ENCODE measurements around the gene KPNA1.

The KPNA1 gene

DNA sequence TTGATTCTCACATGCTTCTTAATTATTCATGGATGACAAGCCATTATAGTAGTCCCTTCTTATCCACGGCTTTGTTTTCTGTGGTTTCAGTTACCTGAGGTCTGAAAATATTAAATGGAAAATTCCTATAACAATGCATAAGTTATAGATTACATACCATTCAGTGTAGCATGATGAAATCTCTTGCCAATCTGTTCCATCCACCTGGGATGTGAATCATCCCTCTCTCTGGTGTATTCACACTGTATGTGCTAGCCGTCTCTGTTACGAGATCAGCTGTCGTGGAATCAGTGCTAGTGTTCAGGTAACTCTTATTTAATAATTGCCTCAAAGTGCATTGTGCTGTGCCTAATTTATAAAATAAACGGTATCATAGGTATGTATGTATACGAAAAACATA, 104.1 kb downstream of the KPNA1 start:
- no peak for DNase-seq

DNA sequence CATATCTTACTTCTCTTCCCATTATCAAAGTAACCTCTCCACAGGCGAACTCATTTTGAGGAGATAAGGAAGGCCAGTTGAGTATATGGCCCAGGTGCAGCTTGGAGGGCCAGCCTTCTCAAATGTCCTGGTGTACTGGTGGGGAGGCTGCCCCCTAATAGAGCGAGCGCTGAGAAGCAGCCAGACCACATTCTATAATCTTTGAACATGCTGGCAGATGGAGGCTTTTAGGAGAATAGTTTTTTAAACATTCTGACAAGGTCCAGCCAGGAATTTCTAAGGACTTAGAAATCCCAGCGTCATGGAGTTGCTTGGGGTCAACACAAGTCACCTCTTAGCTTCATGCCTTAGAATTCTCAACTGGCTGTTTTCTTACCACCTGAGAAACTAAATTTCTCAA, 104.6 kb downstream of the KPNA1 start:
- DNase-seq = no peak

DNA sequence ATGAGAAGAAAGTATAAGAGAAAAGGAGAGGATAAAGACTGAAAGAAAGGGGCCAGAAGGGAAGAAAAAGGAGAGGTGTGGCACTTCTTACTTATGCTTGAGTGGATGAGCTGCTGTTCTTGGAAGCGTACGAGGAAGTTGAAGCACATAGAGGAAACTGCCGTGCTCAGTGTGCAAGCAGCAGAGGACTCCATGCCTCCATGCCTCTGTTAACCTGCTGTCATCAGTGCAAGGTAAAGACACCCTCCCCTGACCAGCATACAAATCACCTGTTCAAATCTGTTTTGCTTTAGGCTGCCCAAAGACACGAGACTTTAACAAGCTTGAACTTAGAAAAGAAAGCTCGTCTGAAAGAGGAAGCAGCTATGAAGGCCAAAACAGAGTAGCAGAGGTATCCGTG, 105.3 kb downstream of the KPNA1 start:
- no peak for DNase-seq

DNA sequence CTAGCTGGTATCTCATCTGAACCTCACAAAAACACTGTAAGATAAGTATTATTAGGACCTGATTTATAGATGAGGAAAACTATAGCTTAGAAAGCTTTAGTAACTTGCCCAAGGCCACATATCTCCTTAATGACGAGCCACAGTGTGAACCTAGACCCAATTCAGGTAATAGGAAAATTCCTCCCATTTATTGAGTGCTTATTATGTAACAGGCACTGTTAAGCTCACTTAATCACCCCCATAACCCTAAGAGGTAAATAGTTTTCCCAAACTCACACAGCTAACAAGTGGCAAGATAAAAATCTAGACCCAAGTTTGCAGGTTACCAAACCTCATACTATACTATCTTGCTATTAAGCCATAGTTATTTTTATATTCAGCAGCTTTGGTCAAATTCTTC, 106.8 kb downstream of the KPNA1 start:
- DNase-seq = no peak

DNA sequence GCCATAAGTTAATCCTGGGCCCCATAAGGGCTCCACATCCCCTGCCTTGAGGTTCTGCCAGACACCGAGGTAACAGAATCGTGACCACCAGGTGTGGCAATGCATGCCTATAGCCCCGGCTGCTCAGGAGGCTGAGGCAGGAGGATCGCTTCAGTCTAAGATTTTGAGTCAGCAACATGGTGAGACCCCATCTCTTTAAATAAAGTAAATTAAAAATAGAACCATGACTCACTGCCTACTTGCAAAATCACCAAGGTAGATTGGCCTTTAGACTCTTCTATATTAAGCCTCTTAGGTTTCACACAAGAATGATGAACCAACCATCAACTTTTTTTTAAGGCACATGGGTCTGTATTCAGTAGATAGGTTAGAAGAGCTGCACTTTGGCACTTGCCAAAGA, 108.5 kb downstream of the KPNA1 start:
- no peak for DNase-seq

DNA sequence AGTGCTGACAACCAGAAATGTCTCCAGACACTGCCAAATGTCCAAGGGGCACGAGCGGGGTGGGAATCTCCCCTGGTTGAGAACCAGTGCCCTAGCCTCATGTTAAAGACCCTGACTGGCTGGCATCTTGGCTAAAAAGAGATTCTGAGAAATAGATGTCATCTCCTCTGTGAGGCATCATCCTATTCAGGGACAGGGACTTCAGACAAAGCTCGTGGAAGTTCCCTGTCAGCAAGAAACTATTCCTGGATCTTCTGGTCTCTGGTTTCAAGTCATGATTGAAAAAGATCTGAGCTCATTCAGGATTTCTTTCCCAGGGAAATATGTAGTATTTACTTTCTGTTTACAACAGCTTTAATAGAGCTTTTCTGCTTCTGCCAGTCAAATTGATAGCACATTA, 109.7 kb downstream of the KPNA1 start:
- no peak for DNase-seq

DNA sequence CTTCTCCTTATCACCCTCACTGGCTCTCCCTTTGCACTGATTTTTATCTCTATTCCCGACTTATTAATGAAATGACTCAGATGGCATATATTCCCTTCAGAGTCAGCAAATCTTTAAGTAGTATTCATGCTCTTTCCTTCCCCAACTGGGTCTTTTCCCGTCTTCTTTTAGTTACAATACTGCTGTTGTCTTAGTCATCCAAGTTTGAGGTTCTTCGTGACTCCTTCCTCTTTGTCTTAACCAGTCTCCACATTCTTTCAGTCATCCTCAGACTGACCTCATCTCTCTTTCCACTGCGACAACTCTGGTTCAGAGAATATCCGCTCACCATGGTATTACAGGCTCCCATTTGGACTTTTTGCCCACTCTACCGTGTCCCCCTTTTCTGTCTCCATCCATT, 111.2 kb downstream of the KPNA1 start:
- DNase-seq = no peak

DNA sequence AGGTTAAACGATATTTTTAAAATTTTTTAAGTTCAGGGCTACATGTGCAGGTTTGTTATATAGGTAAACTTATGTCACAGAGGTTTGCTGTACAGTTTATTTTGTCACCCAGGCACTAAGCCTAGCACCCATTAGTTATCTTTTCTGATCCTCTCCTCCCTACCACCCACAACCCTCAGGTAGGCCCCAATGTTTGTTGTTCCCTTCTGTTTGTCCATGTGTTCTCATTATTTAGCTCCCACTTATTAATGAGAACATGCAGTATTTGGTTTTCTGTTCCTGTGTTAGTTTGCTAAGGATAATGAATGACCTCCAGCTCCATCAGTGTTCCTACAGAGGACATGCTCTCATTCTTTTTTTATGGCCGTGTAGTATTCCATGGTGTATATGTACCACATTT, 115.8 kb downstream of the KPNA1 start:
- no peak for DNase-seq

DNA sequence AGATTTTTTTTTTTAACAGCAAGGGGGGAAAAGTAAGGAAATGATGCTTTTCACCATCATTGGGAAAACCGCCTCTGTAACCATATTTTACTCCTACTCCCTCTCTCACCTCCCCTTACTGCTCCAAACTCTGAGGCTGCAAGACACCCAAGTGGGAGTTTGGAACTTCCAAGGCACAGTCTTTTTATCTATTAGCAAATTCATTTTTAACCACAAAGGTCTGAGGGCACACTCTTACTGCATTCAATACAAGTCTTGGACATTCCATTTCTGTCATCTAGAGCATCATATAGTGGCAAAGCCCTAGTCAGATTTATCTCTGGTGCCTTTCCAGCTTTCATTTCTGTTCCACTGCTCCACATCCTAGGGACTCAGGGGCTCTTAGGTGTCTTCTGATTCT, 117.5 kb downstream of the KPNA1 start:
- no peak for DNase-seq

DNA sequence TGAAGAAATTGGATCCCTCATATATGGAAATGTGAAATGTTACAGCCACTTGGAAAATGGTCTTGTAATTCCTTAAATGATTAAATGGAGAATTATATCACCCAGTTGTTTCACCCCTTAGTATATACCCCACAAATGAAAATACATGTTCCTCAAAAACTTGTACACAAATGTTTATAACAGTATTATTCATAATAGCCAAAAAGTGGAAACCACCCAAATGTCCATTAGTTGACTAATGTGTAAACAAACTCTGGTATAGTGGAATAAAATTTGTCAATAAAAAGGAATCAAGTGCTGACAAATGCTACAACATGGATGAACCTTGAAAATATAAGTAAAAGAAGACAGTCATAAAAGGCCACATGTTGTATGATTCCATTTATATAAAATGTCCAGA, 118.2 kb downstream of the KPNA1 start:
- DNase-seq = no peak

DNA sequence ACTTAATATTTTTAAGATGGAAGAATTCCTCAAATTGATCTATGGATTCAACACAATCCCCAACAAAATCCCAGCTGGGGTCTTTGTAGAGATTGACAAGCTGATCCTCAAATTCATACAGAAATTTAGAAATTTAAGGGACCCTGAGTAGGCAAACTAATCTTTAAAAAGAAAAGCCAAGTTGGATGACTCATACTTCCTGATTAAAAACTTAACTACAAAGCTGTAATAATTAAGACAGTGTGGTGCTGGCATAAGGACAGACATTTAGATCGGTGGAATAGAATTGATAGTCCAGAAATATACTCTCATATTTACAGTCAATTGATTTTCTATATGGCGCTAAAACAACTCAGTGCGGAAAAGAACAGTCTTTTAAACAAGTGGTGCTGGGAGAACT, 119.2 kb downstream of the KPNA1 start:
- DNase-seq = no peak

DNA sequence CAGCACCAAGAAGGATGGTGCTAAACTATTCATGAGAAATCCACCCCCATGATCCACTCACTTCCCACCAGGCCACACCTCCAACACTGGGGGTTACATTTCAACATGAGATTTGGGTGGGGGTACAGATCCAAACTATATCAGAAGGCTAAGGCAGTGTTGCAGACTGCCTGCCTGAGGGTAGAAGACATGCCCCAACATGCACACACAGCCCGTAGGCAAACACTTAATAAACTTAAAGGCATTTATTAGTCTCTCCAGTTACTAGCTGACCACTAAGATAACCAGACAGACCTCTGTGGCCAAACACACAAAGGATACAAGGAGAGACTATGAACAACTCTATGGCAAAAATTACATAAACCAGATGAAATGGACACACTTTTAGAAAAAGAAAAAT, 120.6 kb downstream of the KPNA1 start:
- DNase-seq = no peak

DNA sequence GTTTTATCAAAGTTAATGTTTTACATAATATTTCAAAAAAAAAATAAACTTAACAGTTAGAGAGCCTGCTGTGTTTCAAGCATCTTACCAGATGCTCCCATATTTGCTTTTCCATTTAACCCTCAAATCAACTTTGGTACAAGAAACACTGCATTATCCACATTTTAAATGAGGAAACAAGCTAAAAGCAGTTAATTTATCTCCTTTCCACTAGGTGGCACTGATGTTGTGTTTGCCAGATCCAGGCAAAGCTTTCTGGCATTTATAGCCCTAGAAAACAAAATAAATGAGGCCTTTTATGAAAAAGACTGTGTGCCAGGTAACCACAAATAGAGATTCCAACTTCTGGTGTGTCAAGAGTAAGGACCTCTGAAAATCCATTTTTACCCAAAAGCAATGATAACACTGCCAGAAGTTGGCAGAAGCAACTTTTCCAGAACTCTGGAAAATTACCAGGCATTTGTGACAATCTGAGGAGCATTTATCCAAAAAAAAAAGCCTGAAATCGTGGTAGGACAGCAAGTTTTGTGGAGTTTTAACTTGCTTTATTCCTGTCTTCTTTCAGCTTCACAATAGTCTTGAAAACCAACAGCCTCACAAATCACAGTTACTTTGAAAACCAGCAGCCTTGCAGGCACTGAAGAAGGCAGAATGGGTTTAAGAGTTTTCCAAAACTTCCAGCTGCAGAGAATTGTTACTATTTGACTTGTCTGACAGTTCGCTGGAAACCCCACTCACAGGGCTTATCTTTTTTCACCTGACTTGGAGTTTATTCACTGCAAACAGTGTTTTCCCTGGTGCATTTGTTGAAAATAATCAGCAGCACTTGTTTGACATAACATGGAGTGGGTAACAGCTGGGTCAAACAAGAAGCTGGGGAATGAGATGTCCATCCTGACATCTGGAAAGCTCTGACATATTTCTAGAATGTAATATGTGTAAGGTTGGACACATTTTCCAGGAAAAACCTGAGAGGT, 121.6 kb downstream of the KPNA1 start:
- DNase-seq = peak; percentile 62

DNA sequence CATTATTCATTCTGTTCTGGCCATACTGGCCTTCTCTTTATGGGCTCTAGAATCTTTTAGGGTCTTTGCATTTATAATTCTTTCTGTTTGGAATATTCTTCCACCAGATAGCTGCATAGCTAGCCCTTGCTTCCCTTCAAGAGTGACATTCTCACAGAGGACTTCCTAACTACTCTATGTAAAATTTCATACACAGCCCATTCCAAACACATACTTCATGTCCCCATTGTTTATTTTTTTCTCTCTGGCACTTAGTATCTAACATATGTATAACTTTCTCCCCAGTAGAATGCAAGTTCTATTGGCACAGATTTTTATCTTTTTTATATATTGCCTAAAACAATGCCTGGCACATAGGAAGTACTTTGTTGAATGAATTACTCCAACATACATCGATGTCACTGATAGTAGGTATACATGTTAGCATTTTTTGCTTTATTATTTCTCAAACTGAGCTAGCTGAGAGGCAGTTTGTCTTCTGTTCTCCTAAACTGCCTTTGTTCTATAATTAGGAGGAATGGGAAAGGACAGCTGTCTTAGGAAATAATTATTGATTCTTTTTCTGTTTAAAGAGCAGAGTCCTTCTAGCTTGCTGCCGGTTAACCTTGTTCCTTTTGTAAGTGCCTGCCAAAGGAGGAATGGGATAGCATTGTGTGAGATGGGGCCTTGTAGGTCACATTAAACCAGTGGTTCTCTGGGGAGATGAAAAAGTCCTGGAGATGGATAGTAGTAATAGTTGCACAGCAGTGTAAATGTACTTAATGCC, 122.9 kb downstream of the KPNA1 start:
- no peak for DNase-seq

DNA sequence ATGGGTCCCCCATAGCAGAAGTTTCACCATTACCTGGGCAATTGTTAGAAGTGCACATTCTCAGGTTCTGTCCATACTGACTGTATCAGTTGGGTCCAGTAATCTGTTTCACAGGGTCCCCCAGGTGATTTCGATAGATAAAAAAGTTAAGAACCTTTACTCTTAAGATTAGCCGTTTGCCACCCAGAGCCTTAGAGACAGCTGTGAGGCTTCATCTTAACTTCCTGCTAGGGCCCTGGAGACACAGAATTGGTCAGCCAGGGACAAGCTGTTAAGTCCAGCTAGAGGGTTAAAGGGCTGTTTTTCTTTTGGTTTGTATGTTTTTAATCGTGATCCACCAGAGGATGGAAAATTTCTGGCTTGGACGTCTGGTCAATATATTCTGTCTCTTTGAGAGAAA, 124.1 kb downstream of the KPNA1 start:
- DNase-seq = no peak

DNA sequence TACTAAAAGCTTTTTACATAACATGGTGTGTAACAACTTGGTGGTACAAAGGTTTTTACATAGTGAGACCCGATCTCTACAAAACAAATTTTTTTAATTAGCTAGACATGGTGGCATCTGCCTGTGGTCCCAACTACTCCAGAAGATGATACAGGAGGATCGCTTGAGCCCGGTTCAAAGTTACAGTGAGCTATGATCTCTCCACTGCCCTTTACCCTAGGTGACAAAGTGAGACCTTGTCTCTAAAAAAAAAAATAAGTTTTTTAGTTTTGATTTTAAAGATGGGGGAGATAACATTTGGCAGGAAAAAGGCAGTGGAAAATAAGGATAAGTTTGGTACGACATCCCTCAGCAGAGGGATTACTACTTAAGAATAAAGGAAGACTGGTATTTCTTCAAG, 124.8 kb downstream of the KPNA1 start:
- no peak for DNase-seq

DNA sequence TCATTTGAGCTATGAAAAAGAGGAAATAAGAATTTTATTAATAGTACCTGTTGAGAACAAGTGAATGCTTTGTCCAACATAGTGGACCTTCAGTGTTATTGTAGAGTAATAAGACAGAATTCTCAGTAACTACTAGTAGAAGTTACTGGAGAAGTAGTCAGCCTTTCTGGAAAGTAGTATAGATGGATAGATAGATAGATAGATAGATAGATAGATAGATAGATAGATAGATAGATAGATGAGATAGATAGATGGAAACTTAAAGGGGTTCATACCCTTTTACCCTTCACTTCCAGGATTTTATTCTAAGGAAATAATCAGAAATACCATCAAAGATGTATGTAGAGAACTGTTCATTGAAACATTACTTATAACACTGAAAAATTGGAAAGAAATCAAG, 125.5 kb downstream of the KPNA1 start:
- no peak for DNase-seq

DNA sequence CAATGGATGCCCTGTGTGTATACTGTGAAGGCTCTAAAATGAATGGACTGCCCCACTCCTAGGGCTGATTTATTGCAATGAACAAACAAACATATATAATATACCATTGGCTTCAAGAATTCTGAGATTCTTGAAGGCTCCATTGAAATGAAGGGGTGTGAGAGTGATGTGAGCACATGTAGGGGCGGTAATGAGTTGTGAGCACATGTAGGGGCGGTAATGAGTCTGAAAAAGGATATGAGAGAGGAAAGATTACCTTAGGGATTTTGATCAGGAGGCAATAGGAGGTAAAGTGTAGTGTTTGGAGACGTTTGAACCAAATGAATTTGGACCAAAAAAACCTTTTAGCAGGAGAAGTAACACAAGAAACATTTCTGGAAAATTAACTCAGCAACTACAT, 127.0 kb downstream of the KPNA1 start:
- no peak for DNase-seq

DNA sequence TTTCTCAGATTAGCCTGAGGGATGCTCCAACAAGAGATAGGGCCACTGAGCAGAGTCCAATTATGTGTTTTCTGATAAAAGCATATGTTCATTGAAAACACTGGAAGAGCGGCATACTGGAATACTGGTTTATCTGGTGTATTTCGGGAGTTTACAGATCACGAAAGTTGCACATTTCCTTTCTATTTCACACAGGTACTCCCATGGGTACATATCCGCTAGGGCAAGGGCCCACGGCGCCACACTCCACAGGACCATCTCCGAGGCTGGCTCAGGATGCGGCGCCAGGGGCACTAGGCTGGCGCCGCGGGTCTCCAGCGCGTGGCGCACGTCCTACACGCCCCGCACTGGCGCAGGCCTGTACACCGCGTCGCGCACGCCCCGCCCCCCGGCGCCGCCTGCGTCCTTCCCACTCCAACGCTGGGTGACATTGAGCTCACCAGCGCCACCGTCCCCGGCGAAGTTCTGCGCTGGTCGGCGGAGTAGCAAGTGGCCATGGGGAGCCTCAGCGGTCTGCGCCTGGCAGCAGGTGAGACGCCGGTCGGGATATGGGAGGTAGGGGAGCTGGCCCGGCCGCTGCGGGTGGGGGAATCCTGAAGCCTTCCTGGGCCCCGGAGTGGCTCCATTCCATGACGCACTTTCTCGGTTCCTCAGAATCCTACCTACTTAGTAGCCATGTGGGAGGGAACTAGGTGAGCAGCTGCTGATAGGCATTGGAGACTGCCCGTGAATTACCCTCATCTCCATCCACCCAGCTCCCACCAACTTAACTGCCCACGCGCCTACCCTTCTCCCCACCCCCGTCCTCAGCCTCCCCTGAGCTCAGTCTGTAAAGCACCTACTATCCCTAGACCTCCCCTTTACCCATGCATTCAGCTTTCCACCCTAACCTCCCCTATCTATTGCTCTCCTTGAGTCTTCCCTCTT, 130.7 kb downstream of the KPNA1 start, which contains the start of gene FAM162A:
TSS of gene FAM162A (plus strand) at position 412 of the 927 bp plus-strand sequence. CDS start at position 496, 84 bp downstream.
- DNase-seq = peak; percentile 97

DNA sequence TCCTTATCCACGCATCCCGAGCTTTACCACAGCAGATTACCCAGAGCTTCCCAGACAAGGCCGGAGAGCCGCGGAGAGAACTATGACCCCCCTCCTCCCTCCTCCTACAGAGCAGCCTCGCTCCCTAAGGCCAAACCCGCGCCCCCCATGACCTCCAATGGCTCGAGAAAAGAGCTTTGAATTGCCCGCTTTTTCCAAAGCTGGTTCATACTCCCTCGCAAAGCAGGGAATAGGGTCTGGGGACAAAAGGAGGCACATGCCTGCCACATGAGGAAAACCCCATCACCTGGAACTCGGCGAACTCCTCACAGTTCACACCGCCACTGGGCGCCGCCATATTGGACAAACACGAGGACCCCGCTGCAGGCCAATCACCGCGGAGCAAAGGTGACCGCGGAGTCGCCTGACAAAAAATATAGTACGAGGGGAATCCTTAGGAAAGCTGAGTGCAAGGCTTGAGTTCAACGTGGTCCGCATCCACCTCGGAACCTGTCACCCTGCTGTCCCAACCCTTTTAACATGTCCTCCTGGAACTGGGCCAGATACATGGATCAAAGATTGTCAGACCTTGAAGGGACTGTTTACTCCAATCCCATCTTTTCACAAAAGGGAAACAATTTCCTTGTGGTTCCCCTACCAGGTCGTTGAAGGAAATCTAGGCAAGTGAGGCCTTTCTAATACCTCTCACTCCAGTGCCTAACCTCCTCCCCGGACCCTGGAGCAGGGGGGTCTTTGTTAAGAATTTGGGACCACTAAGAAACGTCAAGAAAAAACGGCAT, 131.7 kb downstream of the KPNA1 start, which contains the start of gene MIX23:
TSS of gene MIX23 (minus strand) at position 344 of the 779 bp plus-strand sequence. CDS start at position 337, 7 bp downstream.
- peak; percentile 92 for DNase-seq

DNA sequence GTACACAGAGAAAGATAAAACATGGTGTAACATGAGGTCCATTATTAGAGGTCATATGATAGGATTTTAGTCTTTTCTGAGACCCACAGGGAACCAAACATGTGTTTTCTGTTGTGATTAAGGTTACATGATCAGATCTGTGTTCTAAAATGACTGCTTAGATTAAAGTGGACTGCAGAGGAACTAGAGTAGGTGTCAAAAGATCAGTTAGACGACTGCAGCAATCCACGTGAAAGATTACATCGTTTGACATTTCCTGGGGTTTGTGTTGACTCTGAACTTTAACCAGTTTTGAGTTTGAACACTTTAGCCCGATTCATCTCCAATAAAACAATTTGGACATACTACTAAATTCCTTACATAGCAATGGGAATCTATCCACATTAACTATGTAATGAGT, 136.8 kb downstream of the KPNA1 start:
- DNase-seq = peak; percentile 25

DNA sequence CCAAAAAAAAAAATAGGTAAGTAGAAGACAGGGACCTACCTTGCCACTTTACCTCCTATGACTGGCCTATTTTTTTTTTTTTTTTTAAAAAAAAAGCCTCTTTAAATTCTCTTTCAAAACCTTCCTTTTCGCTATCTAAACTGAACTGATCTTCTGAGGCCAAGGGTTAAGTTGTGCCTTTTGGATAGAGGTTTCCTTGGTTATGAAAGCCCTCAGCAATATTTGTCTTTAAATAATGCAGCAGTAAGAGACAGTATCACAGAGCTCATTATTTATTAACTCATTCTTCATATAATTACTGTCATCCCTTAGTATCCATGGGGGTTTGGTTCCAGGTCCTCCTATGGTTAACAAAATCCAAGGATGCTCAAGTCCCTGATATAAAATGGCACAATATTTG, 140.7 kb downstream of the KPNA1 start:
- DNase-seq = no peak

Measured in activated CD4-positive, alpha-beta T cell treated with anti-CD3 and anti-CD28 coated beads, Interleukin-10, Interleukin-2, amounts not matched to agents 100 ng/mL and 50 ng/mL, durations not matched to agents 16 hours and 8 hours (primary cell).